Upper lobe of right lung (tissue), 1 donor: ENCODE results near the gene PGLYRP1. TPM values are rescaled to one million over a fixed set of nuclear protein-coding genes. Genes with fewer than 3 reads are reported as not detected.
A peak's percentile ranks its signal among the peaks of the same experiment; 100 is the strongest.

Source experiments
- ATAC-seq: fragments of 200-7000 bp; cut with Tn5 transposase; one replicate; pipeline ENCODE4 v1.9.1; 2020; ENCODE audit warnings: mild to moderate bottlenecking, moderate library complexity
- DNase-seq: peaks from one replicate; pipeline ENCODE4 v3.0.0-alpha.2; 2020
- H3K27ac ChIP-seq: fragments of 200-600 bp; one replicate; pipeline ENCODE4 v1.8.0; 2022
- H3K27me3 ChIP-seq: fragments of 200-600 bp; one replicate; pipeline ENCODE4 v1.8.0; 2022; ENCODE audit warnings: mild to moderate bottlenecking
- H3K36me3 ChIP-seq: fragments of 200-600 bp; one replicate; pipeline ENCODE4 v1.8.0; 2022
- H3K4me1 ChIP-seq: fragments of 200-600 bp; one replicate; pipeline ENCODE4 v1.8.0; 2022
- H3K4me3 ChIP-seq: fragments of 200-600 bp; one replicate; pipeline ENCODE4 v1.8.0; 2022; ENCODE audit warnings: mild to moderate bottlenecking
- H3K9me3 ChIP-seq: fragments of 200-600 bp; one replicate; pipeline ENCODE4 v1.8.0; 2022
- intact Hi-C: fragments of 100-400 bp; cut with DNase I; formaldehyde crosslinking; loops from one replicate; pipeline ENCODE4 v1.11.0; 2022
- total RNA-seq: library from RNA; stranded (reverse); fragmentation: NEBNext Ultra II Directional; extraction: Animal tissue kit (Norgen Biotek cat#: 25700); gene quantifications from one replicate; pipeline ENCODE4 v1.2.1, GENCODE V29; 2021
- TF ChIP-seq, protein P1 (sequence below): fragments of 200-600 bp; IDR thresholded peaks from one replicate; pipeline ENCODE4 v1.8.0; 2022; ENCODE audit warnings: antibody characterized with exemption
- donor health status: DM: no; HTN: yes; CAD: no; lungs with severe emphysema.

PGLYRP1 gene
- total RNA-seq, 1 donor from 2014 or later, result 0.58 TPM

- H3K27me3 ChIP-seq, result peaks cover 15% of the 10 kb centered on the region
- no peak overlapping the region for H3K27ac ChIP-seq
- peak overlapping the region; percentile 71 for H3K4me3 ChIP-seq
- intact Hi-C loops, result no loop called here
- DNase-seq (peak; percentile 91), ATAC-seq (peak; percentile 86)
- peaks cover 4% of the 10 kb centered on the region for H3K4me1 ChIP-seq
- no peaks in the 10 kb centered on the region for H3K36me3 ChIP-seq
- H3K9me3 ChIP-seq, result no peaks in the 10 kb centered on the region
- TF ChIP-seq, protein P1, sequence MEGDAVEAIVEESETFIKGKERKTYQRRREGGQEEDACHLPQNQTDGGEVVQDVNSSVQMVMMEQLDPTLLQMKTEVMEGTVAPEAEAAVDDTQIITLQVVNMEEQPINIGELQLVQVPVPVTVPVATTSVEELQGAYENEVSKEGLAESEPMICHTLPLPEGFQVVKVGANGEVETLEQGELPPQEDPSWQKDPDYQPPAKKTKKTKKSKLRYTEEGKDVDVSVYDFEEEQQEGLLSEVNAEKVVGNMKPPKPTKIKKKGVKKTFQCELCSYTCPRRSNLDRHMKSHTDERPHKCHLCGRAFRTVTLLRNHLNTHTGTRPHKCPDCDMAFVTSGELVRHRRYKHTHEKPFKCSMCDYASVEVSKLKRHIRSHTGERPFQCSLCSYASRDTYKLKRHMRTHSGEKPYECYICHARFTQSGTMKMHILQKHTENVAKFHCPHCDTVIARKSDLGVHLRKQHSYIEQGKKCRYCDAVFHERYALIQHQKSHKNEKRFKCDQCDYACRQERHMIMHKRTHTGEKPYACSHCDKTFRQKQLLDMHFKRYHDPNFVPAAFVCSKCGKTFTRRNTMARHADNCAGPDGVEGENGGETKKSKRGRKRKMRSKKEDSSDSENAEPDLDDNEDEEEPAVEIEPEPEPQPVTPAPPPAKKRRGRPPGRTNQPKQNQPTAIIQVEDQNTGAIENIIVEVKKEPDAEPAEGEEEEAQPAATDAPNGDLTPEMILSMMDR, result peak; percentile 90
These were observed 6.3 kb downstream of the PGLYRP1 start for GRCh38 chr19:46016426-46017094.

DNA sequence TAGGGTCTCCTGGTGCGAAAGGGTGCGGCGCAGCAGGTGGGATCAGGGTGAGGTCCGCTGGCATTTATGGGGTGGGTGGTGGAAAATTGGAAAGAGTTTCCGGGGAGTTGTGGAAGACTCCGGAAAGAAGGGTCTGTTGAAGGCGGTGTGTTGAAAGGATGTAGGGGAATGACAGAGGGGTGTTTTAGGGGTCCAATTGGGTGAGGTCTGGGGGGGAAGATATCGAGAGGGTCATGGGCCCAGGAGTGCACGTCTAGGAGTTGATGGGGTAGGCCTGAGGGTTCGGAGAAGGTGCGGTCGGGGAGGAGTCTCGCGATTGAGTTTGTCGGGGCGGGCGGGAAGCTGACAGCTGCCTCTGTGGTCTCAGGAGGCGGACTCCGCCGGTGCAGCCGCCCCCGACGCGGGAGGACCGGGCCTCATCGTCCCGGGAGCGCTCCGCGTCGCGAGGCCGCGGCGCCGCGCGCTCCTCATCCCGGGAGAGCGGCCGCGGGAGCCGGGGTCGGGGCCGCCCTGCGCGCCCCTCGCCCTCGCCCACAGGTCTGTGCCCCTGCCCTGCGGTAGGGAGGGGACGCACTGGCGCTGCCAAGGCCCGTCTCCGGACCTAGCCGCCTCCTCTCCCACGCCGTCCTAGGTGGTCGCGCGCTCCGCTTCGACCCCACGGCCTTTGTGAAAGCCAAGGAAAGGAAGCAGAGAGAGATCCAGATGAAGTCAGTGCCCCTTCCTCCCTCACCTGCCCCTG lies 7.0 kb downstream of the PGLYRP1 start:
- DNase-seq, result no peak
- Histone ChIP-seq H3K4me3 (peak overlapping the region; percentile 71), H3K27me3 (peaks cover 15% of the 10 kb centered on the region), H3K36me3 (no peaks in the 10 kb centered on the region), H3K27ac (no peak overlapping the region), H3K4me1 (peaks cover 4% of the 10 kb centered on the region), H3K9me3 (no peaks in the 10 kb centered on the region)
- TF ChIP-seq, protein P1, result no peak
- intact Hi-C loops, result no loop called here
- peak; percentile 1 for ATAC-seq

- H3K4me1 ChIP-seq, result peaks cover 4% of the 10 kb centered on the region
- TF ChIP-seq, protein P1, result no peak
- intact Hi-C loops, result no loop called here
- peaks cover 15% of the 10 kb centered on the region for H3K27me3 ChIP-seq
- peak overlapping the region; percentile 71 for H3K4me3 ChIP-seq
- H3K27ac ChIP-seq, result no peak overlapping the region
- DNase-seq (peak; percentile 92), ATAC-seq (peak; percentile 87)
- H3K9me3 ChIP-seq, result no peaks in the 10 kb centered on the region
- no peaks in the 10 kb centered on the region for H3K36me3 ChIP-seq
These were observed 7.7 kb downstream of the PGLYRP1 start for GRCh38 chr19:46014941-46015686.

GRCh38 chr19:46014534-46014933 lies 8.3 kb downstream of the PGLYRP1 start:
- intact Hi-C loops, result no loop called here
- no peaks in the 10 kb centered on the region for H3K9me3 ChIP-seq
- TF ChIP-seq, protein P1, result no peak
- peaks cover 4% of the 10 kb centered on the region for H3K4me1 ChIP-seq
- no peak overlapping the region for H3K27ac ChIP-seq
- DNase-seq, result no peak
- H3K27me3 ChIP-seq, result peaks cover 15% of the 10 kb centered on the region
- no peak for ATAC-seq
- peak overlapping the region; percentile 32 for H3K4me3 ChIP-seq
- H3K36me3 ChIP-seq, result no peaks in the 10 kb centered on the region

DNA sequence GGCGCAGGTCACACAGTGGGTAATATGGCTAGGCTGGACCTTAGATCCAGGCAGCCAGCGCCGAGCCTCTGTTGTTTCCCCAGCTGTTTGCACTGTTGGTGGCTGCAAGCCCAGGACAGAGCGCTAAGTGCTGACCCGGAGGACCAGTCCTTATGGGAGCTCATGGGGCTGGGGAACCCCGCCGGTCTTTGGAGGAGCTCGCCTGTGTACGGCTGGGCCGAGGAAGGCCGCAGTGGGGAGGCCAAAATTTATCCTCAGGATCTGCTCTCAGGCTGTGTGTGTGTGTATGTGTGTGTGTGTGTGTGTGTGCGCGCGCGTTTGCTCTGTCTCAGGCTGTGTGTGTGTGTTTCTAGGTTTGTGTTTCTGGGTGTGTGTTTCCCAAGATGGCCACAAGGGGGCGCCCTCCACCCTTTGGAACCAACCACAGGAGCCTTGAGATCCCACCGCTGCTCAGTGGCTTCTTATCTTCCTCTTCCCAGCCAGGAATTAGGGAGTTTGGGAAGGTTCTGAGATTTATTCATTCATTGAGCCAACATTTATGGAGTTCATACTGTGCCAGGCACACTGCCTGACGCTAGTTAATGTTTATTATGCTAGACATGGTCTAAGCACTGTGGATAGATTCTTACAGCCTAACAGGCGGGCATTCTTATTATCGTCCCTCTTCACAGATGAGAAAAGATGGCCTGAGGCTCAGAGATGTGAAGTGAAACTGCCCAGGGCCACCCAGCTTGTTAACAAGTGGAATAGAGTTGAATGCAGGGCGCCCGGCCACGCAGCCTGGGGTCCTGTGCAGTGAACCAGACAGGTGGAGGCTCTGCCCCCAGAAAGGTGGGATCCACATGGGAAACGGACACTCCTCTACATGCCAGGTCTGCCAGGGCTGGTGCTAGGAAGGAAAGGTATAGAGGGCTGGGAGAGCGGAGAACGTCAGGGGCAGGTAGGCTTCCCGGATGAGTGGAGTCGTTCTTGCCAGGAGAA lies 13.0 kb downstream of the PGLYRP1 start:
- Histone ChIP-seq H3K9me3 (no peaks in the 10 kb centered on the region), H3K4me1 (no peaks in the 10 kb centered on the region), H3K27me3 (peaks cover 14% of the 10 kb centered on the region), H3K27ac (no peak overlapping the region), H3K36me3 (peaks cover 7% of the 10 kb centered on the region), H3K4me3 (no peak overlapping the region)
- TF ChIP-seq, protein P1, result peak; percentile 84
- ATAC-seq (peak; percentile 89), DNase-seq (peak; percentile 83)
- intact Hi-C loops, result no loop called here
